Thymus (tissue), 11 donors: ENCODE results near the gene TMEM88. TPM values are rescaled to one million over a fixed set of nuclear protein-coding genes. Genes with fewer than 3 reads are reported as not detected.

Experiments
- DNase-seq, 9 donors: peaks; one replicate each; pipeline ENCODE4 v3.0.0-alpha.2; 2013; ENCODE audit warnings: low spot score in 9 of 9, low read depth in 6 of 9, missing footprints in 1 of 9
- H3K27ac ChIP-seq, 2 donors: one replicate each; pipeline ENCODE4 v1.5.1; 2013; ENCODE audit warnings: control low read depth in 1 of 2, low read depth in 1 of 2, low read length in 1 of 2, mild to moderate bottlenecking in 1 of 2, moderate library complexity in 1 of 2
- H3K27me3 ChIP-seq, 2 donors: one replicate each; pipeline ENCODE4 v1.5.1; 2013; ENCODE audit warnings: low read length in 1 of 2; ENCODE audit not compliant: control insufficient read depth in 2 of 2, insufficient read depth in 1 of 2
- H3K36me3 ChIP-seq, 2 donors: one replicate each; pipeline ENCODE4 v1.5.1; 2013; ENCODE audit warnings: low read length in 1 of 2, mild to moderate bottlenecking in 1 of 2, moderate library complexity in 1 of 2; ENCODE audit not compliant: control insufficient read depth in 2 of 2, insufficient read depth in 2 of 2
- H3K4me1 ChIP-seq, 2 donors: one replicate each; pipeline ENCODE4 v1.5.1; 2013; ENCODE audit warnings: low read length in 2 of 2; ENCODE audit not compliant: control insufficient read depth in 2 of 2, insufficient read depth in 2 of 2
- H3K4me3 ChIP-seq, 2 donors: one replicate each; pipeline ENCODE4 v1.5.1; 2013; ENCODE audit warnings: low read length in 2 of 2, control low read depth in 1 of 2, mild to moderate bottlenecking in 1 of 2
- H3K9me3 ChIP-seq, 2 donors: one replicate each; pipeline ENCODE4 v1.5.1; 2013; ENCODE audit warnings: low read length in 1 of 2, mild to moderate bottlenecking in 1 of 2; ENCODE audit not compliant: control insufficient read depth in 2 of 2, insufficient read depth in 1 of 2
- WGBS: extraction: QIAGEN DNeasy Blood & Tissue Kit; methylation state at CpG from one replicate; pipeline ENCODE4 v1.1.7; 2013; 5-methylcytosine and 5-hydroxymethylcytosine counted together
- polyA plus RNA-seq: library from polyadenylated mRNA; stranded (reverse); fragments of 200-250 nt; gene quantifications from one replicate; pipeline ENCODE4 v1.2.3, GENCODE V29; 2013
- total RNA-seq: library from RNA; stranded (reverse); fragments of 120-200 nt; gene quantifications from one replicate; pipeline ENCODE4 v1.2.4, GENCODE V29; 2013
- donor health status: healthy.

TMEM88 gene
- total and polyA plus RNA-seq, 2 donors, result 1.6 to 29.1 TPM

- Histone ChIP-seq H3K9me3 (peaks cover 0 to 27% of the 10 kb centered on the region in 2 donors), H3K27me3 (no peaks in the 10 kb centered on the region), H3K4me3 (no peak overlapping the region), H3K4me1 (peaks cover 16 to 59% of the 10 kb centered on the region in 2 donors), H3K27ac (no peak overlapping the region), H3K36me3 (peaks cover 65 to 67% of the 10 kb centered on the region in 2 donors)
- WGBS, result 97% methylated on average over 34 of the region's 34 CpGs
- no peak for DNase-seq
Measured at GRCh38 chr17:7846765-7847661, 7.9 kb upstream of the TMEM88 start.

DNA sequence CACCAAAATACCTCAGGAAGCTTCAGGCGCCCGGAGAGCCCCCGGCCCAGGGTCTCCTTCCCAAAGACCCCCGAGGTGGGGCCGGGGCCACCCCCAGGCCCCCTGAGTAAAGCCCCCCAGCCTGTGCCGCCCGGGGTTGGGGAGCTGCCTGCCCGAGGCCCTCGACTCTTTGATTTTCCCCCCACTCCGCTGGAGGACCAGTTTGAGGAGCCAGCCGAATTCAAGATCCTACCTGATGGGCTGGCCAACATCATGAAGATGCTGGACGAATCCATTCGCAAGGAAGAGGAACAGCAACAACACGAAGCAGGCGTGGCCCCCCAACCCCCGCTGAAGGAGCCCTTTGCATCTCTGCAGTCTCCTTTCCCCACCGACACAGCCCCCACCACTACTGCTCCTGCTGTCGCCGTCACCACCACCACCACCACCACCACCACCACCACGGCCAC is 6.7 kb upstream of the TMEM88 start:
- Histone ChIP-seq H3K4me1 (peaks cover 16 to 56% of the 10 kb centered on the region in 2 donors), H3K27ac (no peak overlapping the region), H3K4me3 (no peak overlapping the region), H3K27me3 (no peaks in the 10 kb centered on the region), H3K9me3 (peaks cover 0 to 22% of the 10 kb centered on the region in 2 donors), H3K36me3 (peaks cover 77 to 78% of the 10 kb centered on the region in 2 donors)
- DNase-seq, result no peak
- 94% methylated on average over 20 of the region's 20 CpGs for WGBS

DNA sequence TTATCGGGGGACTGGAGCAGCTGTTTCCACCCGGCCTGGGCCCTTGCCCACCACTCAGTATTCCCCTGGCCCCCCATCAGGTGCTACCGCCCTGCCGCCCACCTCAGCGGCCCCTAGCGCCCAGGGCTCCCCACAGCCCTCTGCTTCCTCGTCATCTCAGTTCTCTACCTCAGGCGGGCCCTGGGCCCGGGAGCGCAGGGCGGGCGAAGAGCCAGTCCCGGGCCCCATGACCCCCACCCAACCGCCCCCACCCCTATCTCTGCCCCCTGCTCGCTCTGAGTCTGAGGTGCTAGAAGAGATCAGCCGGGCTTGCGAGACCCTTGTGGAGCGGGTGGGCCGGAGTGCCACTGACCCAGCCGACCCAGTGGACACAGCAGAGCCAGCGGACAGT is 6.1 kb upstream of the TMEM88 start:
- Histone ChIP-seq H3K4me3 (no peak overlapping the region), H3K36me3 (peaks cover 82% of the 10 kb centered on the region in 2 donors), H3K9me3 (peaks cover 0 to 20% of the 10 kb centered on the region in 2 donors), H3K4me1 (peaks cover 16 to 50% of the 10 kb centered on the region in 2 donors), H3K27me3 (no peaks in the 10 kb centered on the region), H3K27ac (no peak overlapping the region)
- 98% methylated on average over 21 of the region's 21 CpGs for WGBS
- no peak for DNase-seq

- 98% methylated on average over 35 of the region's 35 CpGs for WGBS
- H3K36me3 ChIP-seq, result peaks cover 87% of the 10 kb centered on the region in 2 donors
- H3K4me3 ChIP-seq, result no peak overlapping the region
- H3K4me1 ChIP-seq, result peaks cover 16 to 45% of the 10 kb centered on the region in 2 donors
- peaks cover 0 to 18% of the 10 kb centered on the region in 2 donors for H3K9me3 ChIP-seq
- H3K27me3 ChIP-seq, result no peaks in the 10 kb centered on the region
- no peak overlapping the region for H3K27ac ChIP-seq
- DNase-seq, result no peak
Measured at GRCh38 chr17:7849130-7849750, 5.6 kb upstream of the TMEM88 start.

DNA sequence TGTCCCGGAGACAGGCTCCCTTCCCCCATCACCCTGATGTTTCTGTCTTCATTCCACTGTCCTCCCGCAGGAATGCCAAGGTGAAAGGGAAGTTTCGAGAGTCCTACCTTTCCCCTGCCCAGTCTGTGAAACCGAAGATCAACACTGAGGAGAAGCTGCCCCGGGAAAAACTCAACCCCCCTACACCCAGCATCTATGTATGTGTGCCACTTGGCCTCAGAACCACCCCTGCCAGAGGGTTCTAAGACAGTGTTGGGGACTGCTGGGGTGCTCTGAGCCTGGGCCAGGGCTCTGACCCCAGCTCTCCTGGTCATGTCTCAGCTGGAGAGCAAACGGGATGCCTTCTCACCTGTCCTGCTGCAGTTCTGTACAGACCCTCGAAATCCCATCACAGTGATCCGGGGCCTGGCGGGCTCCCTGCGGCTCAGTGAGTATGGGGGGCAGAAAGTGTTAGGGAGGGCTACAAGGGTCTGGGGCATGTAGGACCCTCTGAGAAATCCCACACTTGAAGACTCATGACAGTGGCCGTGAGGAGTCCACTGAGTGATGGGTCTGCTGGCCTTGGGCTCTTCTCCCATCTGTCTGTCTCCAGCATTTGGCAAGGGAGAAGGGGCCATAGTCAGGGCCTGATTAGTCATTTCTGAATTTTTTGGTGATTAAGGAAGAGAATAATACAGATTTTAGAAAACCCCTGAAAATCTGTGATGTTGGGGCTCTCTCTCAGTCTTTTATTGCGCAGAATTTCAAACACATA is 4.9 kb upstream of the TMEM88 start:
- 97% methylated on average over 12 of the region's 12 CpGs for WGBS
- H3K27ac ChIP-seq, result no peak overlapping the region
- H3K4me3 ChIP-seq, result no peak overlapping the region
- H3K4me1 ChIP-seq, result peaks cover 16 to 38% of the 10 kb centered on the region in 2 donors
- H3K9me3 ChIP-seq, result peaks cover 0 to 11% of the 10 kb centered on the region in 2 donors
- no peak for DNase-seq
- H3K27me3 ChIP-seq, result no peaks in the 10 kb centered on the region
- peaks cover 92 to 93% of the 10 kb centered on the region in 2 donors for H3K36me3 ChIP-seq

GRCh38 chr17:7850701-7851437 is 4.0 kb upstream of the TMEM88 start:
- Histone ChIP-seq H3K27ac (peak overlapping the region; percentile 79 to 93), H3K9me3 (peaks cover 0 to 8% of the 10 kb centered on the region in 2 donors), H3K27me3 (no peaks in the 10 kb centered on the region), H3K4me3 (no peak overlapping the region), H3K36me3 (peaks cover 93% of the 10 kb centered on the region in 2 donors), H3K4me1 (peaks cover 15 to 34% of the 10 kb centered on the region in 2 donors)
- WGBS, result 98% methylated on average over 17 of the region's 17 CpGs
- no peak for DNase-seq

DNA sequence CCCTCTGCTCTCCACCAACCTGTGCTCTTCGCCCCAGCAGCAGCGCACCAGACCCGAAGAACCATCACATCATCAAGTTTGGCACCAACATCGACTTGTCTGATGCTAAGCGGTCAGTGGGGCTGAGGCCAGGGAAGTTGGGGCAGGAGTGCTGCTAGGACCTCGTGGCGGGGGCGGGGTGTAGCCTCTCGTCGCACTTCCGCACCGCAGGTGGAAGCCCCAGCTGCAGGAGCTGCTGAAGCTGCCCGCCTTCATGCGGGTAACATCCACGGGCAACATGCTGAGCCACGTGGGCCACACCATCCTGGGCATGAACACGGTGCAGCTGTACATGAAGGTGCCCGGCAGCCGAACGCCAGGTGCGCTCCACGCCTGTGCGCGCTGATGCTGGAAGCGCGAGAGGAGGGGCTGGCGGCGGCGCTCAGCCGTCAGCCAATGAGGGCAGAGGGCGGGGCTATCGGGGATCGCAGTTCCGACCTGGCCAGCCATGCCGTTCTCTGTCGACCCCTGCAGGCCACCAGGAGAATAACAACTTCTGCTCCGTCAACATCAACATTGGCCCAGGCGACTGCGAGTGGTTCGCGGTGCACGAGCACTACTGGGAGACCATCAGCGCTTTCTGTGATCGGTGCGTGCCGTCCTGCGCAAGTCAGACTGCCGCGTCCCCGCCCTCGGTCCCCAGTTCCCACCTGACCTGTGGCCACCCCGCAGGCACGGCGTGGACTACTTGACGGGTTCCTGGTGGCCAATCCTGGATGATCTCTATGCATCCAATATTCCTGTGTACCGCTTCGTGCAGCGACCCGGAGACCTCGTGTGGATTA is 3.2 kb upstream of the TMEM88 start:
- 24% methylated on average over 60 of the region's 60 CpGs for WGBS
- H3K36me3 ChIP-seq, result peaks cover 85 to 86% of the 10 kb centered on the region in 2 donors
- peak; percentile 82 to 98 (median 94) for DNase-seq
- no peaks in the 10 kb centered on the region for H3K27me3 ChIP-seq
- peak overlapping the region in 1 of 2 donors; percentile 21 for H3K4me3 ChIP-seq
- peaks cover 0 to 15% of the 10 kb centered on the region in 2 donors for H3K9me3 ChIP-seq
- H3K4me1 ChIP-seq, result peaks cover 21 to 42% of the 10 kb centered on the region in 2 donors
- H3K27ac ChIP-seq, result peak overlapping the region; percentile 81 to 93

DNA sequence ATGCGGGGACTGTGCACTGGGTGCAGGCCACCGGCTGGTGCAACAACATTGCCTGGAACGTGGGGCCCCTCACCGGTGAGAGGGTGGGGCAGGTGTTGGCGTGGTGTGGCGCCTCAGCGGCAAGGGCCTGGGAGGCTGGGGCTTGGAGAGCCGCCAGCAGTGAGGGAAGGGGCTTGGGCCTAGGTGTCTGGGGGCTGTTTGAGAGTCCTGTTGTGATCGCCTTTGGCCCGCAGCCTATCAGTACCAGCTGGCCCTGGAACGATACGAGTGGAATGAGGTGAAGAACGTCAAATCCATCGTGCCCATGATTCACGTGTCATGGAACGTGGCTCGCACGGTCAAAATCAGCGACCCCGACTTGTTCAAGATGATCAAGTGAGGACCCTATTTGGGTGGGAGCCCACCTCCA is 2.6 kb upstream of the TMEM88 start:
- Histone ChIP-seq H3K27ac (peak overlapping the region in 1 of 2 donors; percentile 93), H3K9me3 (peaks cover 0 to 17% of the 10 kb centered on the region in 2 donors), H3K4me3 (no peak overlapping the region), H3K27me3 (no peaks in the 10 kb centered on the region), H3K36me3 (peaks cover 80% of the 10 kb centered on the region in 2 donors), H3K4me1 (peaks cover 21 to 45% of the 10 kb centered on the region in 2 donors)
- no peak for DNase-seq
- WGBS, result 91% methylated on average over 20 of the region's 20 CpGs
